RWPE2 (cell line): ENCODE data around the gene OR8H2.
"Not testable (repeated sequence)": the region's sequence is repeated elsewhere in the genome, so short reads cannot be mapped to it uniquely, and the experiment has no call there.

Source experiments
- ATAC-seq: fragments of 200-7000 bp; cut with Tn5 transposase; 3 replicates; pipeline ENCODE4 v1.9.1; 2021; ENCODE audit warnings: low read depth
- DNase-seq: peaks from one replicate; pipeline ENCODE4 v3.0.0-alpha.2; 2020; ENCODE audit warnings: low spot score
- H3K27ac ChIP-seq: fragments of 450-650 bp; 2 replicates; pipeline ENCODE4 v1.5.1; 2017; ENCODE audit warnings: mild to moderate bottlenecking; ENCODE audit not compliant: poor library complexity, severe bottlenecking
- H3K27me3 ChIP-seq: fragments of 250-450 bp; sonication (Bioruptor Pico); 2 replicates; pipeline ENCODE4 v1.5.1; 2021; ENCODE audit warnings: mild to moderate bottlenecking, moderate library complexity; ENCODE audit not compliant: insufficient read depth, poor library complexity, severe bottlenecking
- H3K36me3 ChIP-seq: fragments of 250-450 bp; sonication (Bioruptor Pico); 2 replicates; pipeline ENCODE4 v1.5.1; 2020; ENCODE audit warnings: low read depth, mild to moderate bottlenecking, moderate library complexity
- H3K4me1 ChIP-seq: fragments of 250-450 bp; sonication (Bioruptor Pico); 2 replicates; pipeline ENCODE4 v1.5.1; 2021; ENCODE audit warnings: mild to moderate bottlenecking, moderate library complexity; ENCODE audit not compliant: insufficient read depth, poor library complexity, severe bottlenecking
- H3K4me3 ChIP-seq: fragments of 250-450 bp; sonication (Bioruptor Pico); 2 replicates; pipeline ENCODE4 v1.5.1; 2021; ENCODE audit warnings: mild to moderate bottlenecking, moderate library complexity; ENCODE audit not compliant: severe bottlenecking
- H3K9me3 ChIP-seq: fragments of 250-450 bp; sonication (Bioruptor Pico); 2 replicates; pipeline ENCODE4 v1.5.1; 2021; ENCODE audit warnings: mild to moderate bottlenecking, moderate library complexity; ENCODE audit not compliant: severe bottlenecking
- CTCF ChIP-seq: fragments of 450-650 bp; IDR thresholded peaks from one replicate; pipeline ENCODE4 v1.5.1; 2017; ENCODE audit warnings: mild to moderate bottlenecking, moderate library complexity; ENCODE audit not compliant: poor library complexity, severe bottlenecking

The OR8H2 gene

GRCh38 chr11:56103210-56103737 lies at the start of gene OR8H2:
TSS of gene OR8H2 (plus strand) at chr11:56103687. CDS start at chr11:56105043, 1,356 bp downstream.
- H3K27ac ChIP-seq = no peak within 1 kb of the TSS
- DNase-seq (no peak), ATAC-seq (no peak)
- no peak within 1 kb of the TSS for H3K4me3 ChIP-seq
- H3K36me3 ChIP-seq = no peaks in the 10 kb centered on the region
- no peaks in the 10 kb centered on the region for H3K27me3 ChIP-seq
- no peaks in the 10 kb centered on the region for H3K4me1 ChIP-seq
- H3K9me3 ChIP-seq = no peaks in the 10 kb centered on the region
- no peak for TF ChIP-seq CTCF

GRCh38 chr11:56056366-56056765 lies 47.1 kb upstream of the OR8H2 start:
- H3K9me3 ChIP-seq, DNase-seq, H3K4me3 ChIP-seq, H3K27me3 ChIP-seq, H3K27ac ChIP-seq, ATAC-seq, H3K36me3 ChIP-seq, H3K4me1 ChIP-seq: not testable (repeated sequence)

- not testable (repeated sequence) for H3K27me3 ChIP-seq, H3K4me1 ChIP-seq, H3K27ac ChIP-seq, H3K9me3 ChIP-seq, H3K4me3 ChIP-seq, ATAC-seq, DNase-seq, H3K36me3 ChIP-seq
Measured at GRCh38 chr11:56057661-56058237, 45.7 kb upstream of the OR8H2 start.

GRCh38 chr11:56058260-56058780 lies 45.2 kb upstream of the OR8H2 start:
- not testable (repeated sequence) for H3K4me3 ChIP-seq, H3K4me1 ChIP-seq, DNase-seq, ATAC-seq, H3K36me3 ChIP-seq, H3K27ac ChIP-seq, H3K9me3 ChIP-seq, H3K27me3 ChIP-seq

- no peak for DNase-seq
- Histone ChIP-seq H3K27me3 (no peaks in the 10 kb centered on the region), H3K4me1 (no peaks in the 10 kb centered on the region), H3K36me3 (no peaks in the 10 kb centered on the region), H3K27ac (no peak overlapping the region), H3K9me3 (no peaks in the 10 kb centered on the region), H3K4me3 (no peak overlapping the region)
- ATAC-seq = no peak
- no peak for TF ChIP-seq CTCF
Measured at GRCh38 chr11:56066980-56067379, 36.5 kb upstream of the OR8H2 start.

GRCh38 chr11:56089697-56090096 lies 13.8 kb upstream of the OR8H2 start:
- TF ChIP-seq CTCF = no peak
- Histone ChIP-seq H3K4me3 (no peak overlapping the region), H3K27ac (no peak overlapping the region), H3K9me3 (no peaks in the 10 kb centered on the region), H3K4me1 (no peaks in the 10 kb centered on the region), H3K36me3 (no peaks in the 10 kb centered on the region), H3K27me3 (no peaks in the 10 kb centered on the region)
- DNase-seq (no peak), ATAC-seq (no peak)
